Measurements from ENCODE around the gene PELI2. TPM values are rescaled to one million over a fixed set of nuclear protein-coding genes. Genes with fewer than 3 reads are reported as not detected.

Gene PELI2
- total RNA-seq, 1 donor from 2014 or later: 40.6 TPM

DNA sequence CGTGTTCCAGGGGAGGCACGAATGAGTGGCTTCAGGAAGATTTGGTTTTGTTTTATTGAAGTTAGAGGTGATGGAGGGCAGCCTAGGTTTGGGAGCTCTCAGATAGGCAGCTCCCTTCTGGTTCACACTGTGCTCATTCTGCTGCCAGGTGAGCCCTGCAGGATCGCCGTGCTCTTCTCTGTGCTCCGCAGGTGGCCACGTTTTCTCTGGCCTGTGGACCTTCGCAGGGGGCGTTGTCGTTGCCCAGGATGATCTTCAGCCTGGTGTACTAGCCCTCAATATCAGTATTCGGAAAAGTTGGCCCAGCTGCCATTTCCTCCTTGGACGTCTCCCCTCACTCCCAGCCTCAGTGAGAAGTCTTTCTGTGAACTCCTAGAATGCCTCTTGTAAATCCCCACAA, 69.5 kb downstream of the PELI2 start:
- no peak for DNase-seq (ENCODE audit: low spot score)
- no peaks in the 10 kb centered on the region for H3K36me3 Mint-ChIP-seq (ENCODE audit: low read depth, unreplicated experiment)
- H3K27me3 Mint-ChIP-seq (ENCODE audit: unreplicated experiment): peaks cover 2% of the 10 kb centered on the region
- H3K4me3 Mint-ChIP-seq (ENCODE audit: unreplicated experiment): no peak overlapping the region
- H3K4me1 Mint-ChIP-seq (ENCODE audit: unreplicated experiment): peaks cover 8% of the 10 kb centered on the region
- no peak overlapping the region for H3K27ac Mint-ChIP-seq (ENCODE audit: unreplicated experiment)
- TF ChIP-seq, protein P1, sequence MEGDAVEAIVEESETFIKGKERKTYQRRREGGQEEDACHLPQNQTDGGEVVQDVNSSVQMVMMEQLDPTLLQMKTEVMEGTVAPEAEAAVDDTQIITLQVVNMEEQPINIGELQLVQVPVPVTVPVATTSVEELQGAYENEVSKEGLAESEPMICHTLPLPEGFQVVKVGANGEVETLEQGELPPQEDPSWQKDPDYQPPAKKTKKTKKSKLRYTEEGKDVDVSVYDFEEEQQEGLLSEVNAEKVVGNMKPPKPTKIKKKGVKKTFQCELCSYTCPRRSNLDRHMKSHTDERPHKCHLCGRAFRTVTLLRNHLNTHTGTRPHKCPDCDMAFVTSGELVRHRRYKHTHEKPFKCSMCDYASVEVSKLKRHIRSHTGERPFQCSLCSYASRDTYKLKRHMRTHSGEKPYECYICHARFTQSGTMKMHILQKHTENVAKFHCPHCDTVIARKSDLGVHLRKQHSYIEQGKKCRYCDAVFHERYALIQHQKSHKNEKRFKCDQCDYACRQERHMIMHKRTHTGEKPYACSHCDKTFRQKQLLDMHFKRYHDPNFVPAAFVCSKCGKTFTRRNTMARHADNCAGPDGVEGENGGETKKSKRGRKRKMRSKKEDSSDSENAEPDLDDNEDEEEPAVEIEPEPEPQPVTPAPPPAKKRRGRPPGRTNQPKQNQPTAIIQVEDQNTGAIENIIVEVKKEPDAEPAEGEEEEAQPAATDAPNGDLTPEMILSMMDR (IDR thresholded peaks at IDR 0.05; ENCODE audit: unreplicated experiment): no peak
- no peaks in the 10 kb centered on the region for H3K9me3 Mint-ChIP-seq (ENCODE audit: unreplicated experiment)

DNA sequence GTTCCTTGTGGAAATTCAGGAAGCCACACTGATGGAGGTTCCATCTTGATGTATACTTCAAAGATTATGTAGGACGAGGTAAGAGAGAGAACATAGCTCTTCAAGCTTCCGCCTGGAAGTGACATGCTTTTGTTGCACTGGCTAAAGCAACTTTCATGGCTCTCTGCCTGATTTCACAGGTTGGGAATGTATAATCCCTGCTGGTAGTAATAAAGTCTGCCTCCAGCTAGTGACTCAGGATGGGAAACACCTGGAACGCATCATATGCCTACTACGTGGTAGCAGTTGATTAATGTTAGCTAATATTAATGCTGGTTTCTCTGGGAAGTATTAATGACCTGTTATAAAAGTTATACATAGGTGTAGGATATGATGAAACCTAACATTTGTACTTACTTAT, 71.1 kb downstream of the PELI2 start:
- no peak for DNase-seq (ENCODE audit: low spot score)
- Mint-ChIP-seq H3K9me3 (ENCODE audit: unreplicated experiment) (no peaks in the 10 kb centered on the region), H3K27me3 (ENCODE audit: unreplicated experiment) (peaks cover 2% of the 10 kb centered on the region), H3K36me3 (ENCODE audit: low read depth, unreplicated experiment) (no peaks in the 10 kb centered on the region), H3K4me3 (ENCODE audit: unreplicated experiment) (no peak overlapping the region), H3K27ac (ENCODE audit: unreplicated experiment) (no peak overlapping the region), H3K4me1 (ENCODE audit: unreplicated experiment) (peaks cover 21% of the 10 kb centered on the region)
- TF ChIP-seq, protein P1 (IDR thresholded peaks at IDR 0.05; ENCODE audit: unreplicated experiment): no peak

DNA sequence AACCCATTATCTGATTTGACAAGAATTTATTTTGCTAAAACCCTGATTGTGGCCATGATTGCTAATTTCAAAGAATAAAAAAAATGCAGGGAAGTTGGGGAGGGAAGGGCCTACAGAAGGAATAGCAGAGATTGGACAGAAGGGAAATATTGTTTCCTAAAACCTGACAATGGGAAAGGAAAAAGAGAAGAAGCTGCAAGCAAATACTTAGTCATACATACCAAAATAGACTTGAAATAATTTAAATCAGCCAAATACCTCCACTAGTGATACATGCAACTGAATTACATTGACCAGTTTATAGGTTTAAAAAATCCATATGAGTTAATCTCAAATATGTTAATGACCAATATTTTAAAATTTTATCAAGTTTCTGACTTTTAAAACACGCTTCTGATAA, 75.1 kb downstream of the PELI2 start:
- no peaks in the 10 kb centered on the region for H3K27me3 Mint-ChIP-seq (ENCODE audit: unreplicated experiment)
- H3K4me3 Mint-ChIP-seq (ENCODE audit: unreplicated experiment): no peak overlapping the region
- no peaks in the 10 kb centered on the region for H3K36me3 Mint-ChIP-seq (ENCODE audit: low read depth, unreplicated experiment)
- TF ChIP-seq, protein P1 (IDR thresholded peaks at IDR 0.05; ENCODE audit: unreplicated experiment): no peak
- H3K9me3 Mint-ChIP-seq (ENCODE audit: unreplicated experiment): no peaks in the 10 kb centered on the region
- DNase-seq (ENCODE audit: low spot score): no peak
- peak overlapping the region; percentile 93 for H3K27ac Mint-ChIP-seq (ENCODE audit: unreplicated experiment)
- peaks cover 40% of the 10 kb centered on the region for H3K4me1 Mint-ChIP-seq (ENCODE audit: unreplicated experiment)

GRCh38 chr14:56194042-56194441, 75.8 kb downstream of the PELI2 start:
- Mint-ChIP-seq H3K4me1 (ENCODE audit: unreplicated experiment) (peaks cover 39% of the 10 kb centered on the region), H3K36me3 (ENCODE audit: low read depth, unreplicated experiment) (no peaks in the 10 kb centered on the region), H3K4me3 (ENCODE audit: unreplicated experiment) (no peak overlapping the region), H3K27me3 (ENCODE audit: unreplicated experiment) (no peaks in the 10 kb centered on the region), H3K9me3 (ENCODE audit: unreplicated experiment) (no peaks in the 10 kb centered on the region), H3K27ac (ENCODE audit: unreplicated experiment) (peak overlapping the region; percentile 92)
- peak; percentile 28 for DNase-seq (ENCODE audit: low spot score)
- TF ChIP-seq, protein P1 (IDR thresholded peaks at IDR 0.05; ENCODE audit: unreplicated experiment): no peak

DNA sequence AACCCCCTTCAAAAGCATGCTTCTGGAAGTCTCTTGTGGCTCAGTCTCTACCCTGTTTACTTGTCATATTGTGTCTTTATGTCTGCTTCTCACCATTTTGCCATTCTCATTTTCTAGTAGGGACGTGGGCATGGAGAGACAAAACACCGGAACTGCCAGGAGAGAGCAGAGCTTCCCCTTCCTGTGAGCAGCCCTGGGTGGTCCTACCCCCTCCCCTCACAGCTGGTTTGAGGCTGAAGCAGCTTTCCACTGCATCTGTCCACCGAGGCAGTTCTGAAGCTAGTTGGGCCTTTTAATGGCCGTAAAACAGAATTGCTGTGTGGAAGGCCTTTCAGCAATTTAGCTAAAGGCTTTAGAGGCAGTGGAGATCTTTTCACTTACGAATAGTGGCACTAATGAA, 77.0 kb downstream of the PELI2 start:
- TF ChIP-seq, protein P1 (IDR thresholded peaks at IDR 0.05; ENCODE audit: unreplicated experiment): no peak
- DNase-seq (ENCODE audit: low spot score): peak; percentile 36
- Mint-ChIP-seq H3K9me3 (ENCODE audit: unreplicated experiment) (no peaks in the 10 kb centered on the region), H3K27ac (ENCODE audit: unreplicated experiment) (peak overlapping the region; percentile 92), H3K27me3 (ENCODE audit: unreplicated experiment) (no peaks in the 10 kb centered on the region), H3K4me1 (ENCODE audit: unreplicated experiment) (peaks cover 36% of the 10 kb centered on the region), H3K36me3 (ENCODE audit: low read depth, unreplicated experiment) (no peaks in the 10 kb centered on the region), H3K4me3 (ENCODE audit: unreplicated experiment) (no peak overlapping the region)

All from endothelial cell (in vitro differentiated cells).